Measurements from ENCODE around the gene EZH1. TPM values are rescaled to one million over a fixed set of nuclear protein-coding genes. Genes with fewer than 3 reads are reported as not detected.

Gene EZH1
- total and polyA plus RNA-seq, 10 of the 15 experiments (the other 5 are each of a cell fraction or from before 2014, with no cell fraction given) = 6.1 to 43.3 (median 16.8) TPM

DNA sequence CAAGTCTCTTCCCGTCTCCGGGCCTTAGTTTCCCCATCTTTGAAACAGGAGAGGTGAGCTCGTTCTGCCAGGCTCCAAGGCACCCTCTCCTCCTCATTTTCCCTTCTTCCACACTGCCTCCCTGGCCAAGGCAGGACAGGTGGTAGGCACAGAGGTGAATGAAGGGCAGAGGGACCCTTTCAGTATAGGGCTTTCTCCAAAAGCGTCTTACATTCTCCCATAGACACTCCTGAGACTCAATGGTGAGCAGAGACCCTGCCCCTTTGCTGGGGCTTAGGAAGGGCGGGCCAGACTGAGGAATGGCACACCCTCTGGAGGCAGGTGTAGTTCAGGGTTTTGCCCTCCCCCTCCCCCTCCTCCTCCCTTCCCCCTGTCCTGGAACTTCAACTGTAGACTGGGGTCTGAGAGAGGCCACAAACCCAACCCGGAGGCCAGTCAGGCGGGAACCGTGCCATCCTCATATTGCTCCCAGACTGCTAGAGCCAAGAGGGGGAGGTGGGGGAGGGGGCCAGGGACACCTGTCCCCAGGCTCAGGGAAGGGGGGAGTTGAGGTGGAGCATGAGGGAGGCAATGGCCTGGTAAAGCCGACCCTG is 70.0 kb downstream of the EZH1 start:
- Histone ChIP-seq H3K4me2 (ENCODE audit: control insufficient read depth, insufficient read depth) (peak overlapping the region; percentile 81), H3K4me1 (ENCODE audit: control insufficient read depth, insufficient read depth, low read length) (peaks cover 14% of the 10 kb centered on the region), H3K79me2 (ENCODE audit: control insufficient read depth, insufficient read depth, low read length) (peaks cover 49% of the 10 kb centered on the region), H2AFZ (ENCODE audit: control insufficient read depth, low read depth, low read length) (no peak overlapping the region), H3K9me3 (replicated peaks; ENCODE audit: control insufficient read depth, insufficient read depth, low read length) (no peaks in the 10 kb centered on the region), H3K27ac (ENCODE audit: control insufficient read depth, insufficient read depth) (peak overlapping the region; percentile 61), H3K27me3 (replicated peaks in 1 of 2; ENCODE audit: control insufficient read depth in 2 of 2, insufficient read depth in 2 of 2, low read length in 1 of 2) (no peaks in the 10 kb centered on the region), H4K20me1 (ENCODE audit: control insufficient read depth, insufficient read depth) (no peaks in the 10 kb centered on the region), H3K4me3 (peak overlapping the region; percentile 98), H3K9ac (ENCODE audit: control insufficient read depth, insufficient read depth, low read length) (peak overlapping the region; percentile 87; the same call in 1 of the 2 replicates), H3K36me3 (ENCODE audit: control insufficient read depth in 2 of 2, insufficient read depth in 2 of 2, low read length in 1 of 2) (peaks cover 8 to 24% of the 10 kb centered on the region in 2 experiments; a peak in 3 of 4 replicates)
- no TSS peak for BruUV-seq (replicated peaks)
- ATAC-seq = no peak
- ChIA-PET RAD21 (ENCODE audit: unreplicated experiment) (interaction anchor here (0.8 to 6.5 kb wide), 14 partner anchors 8 to 97 kb away, joined by 3 to 152 read pairs (median 8); partner anchors contain the start of genes PSMC3IP, RETREG3, TUBG1 and TUBG2), SMC1A (ENCODE audit: uncharacterized antibody, unreplicated experiment) (interaction anchor here (1.2 to 8.3 kb wide), 8 partner anchors 14 to 96 kb away, joined by 3 to 85 read pairs (median 6); partner anchors contain the start of genes RETREG3 and TUBG1), CTCF (interaction anchor here (0.9 to 10.1 kb wide), 17 partner anchors 9 to 145 kb away, joined by 3 to 239 read pairs (median 5); partner anchors contain the start of genes MLX, NAGLU, PSMC3IP and TUBG2), POLR2A (interaction anchor here (0.6 to 6.6 kb wide), 11 partner anchors 9 to 244 kb away, joined by 3 to 70 read pairs (median 3); partner anchors contain the start of genes RETREG3, TUBG1 and TUBG2)
- FAIRE-seq = no peak
- WGBS (ENCODE audit: insufficient coverage, insufficient replicate concordance, low lambda C conversion rate, missing lambda C conversion rate) = 20% methylated on average over 6 of the region's 9 CpGs
- no peak for TF ChIP-seq CHD2 (IDR thresholded peaks at IDR 0.05; ENCODE audit: borderline replicate concordance, low read depth, low read length)
- TF ChIP-seq HDAC6 (IDR thresholded peaks at IDR 0.05; ENCODE audit: unreplicated experiment) = no peak
- no peak for TF ChIP-seq TCF7 (IDR thresholded peaks at IDR 0.05; ENCODE audit: borderline replicate concordance)
- no peak for TF ChIP-seq EZH2 (IDR thresholded peaks at IDR 0.05; ENCODE audit: borderline replicate concordance, control insufficient read depth, low read depth, low read length)
- no peak for TF ChIP-seq BHLHE40 (IDR thresholded peaks at IDR 0.05; ENCODE audit: borderline replicate concordance in 1 of 2, low read depth in 2 of 2, low read length in 1 of 2)
- no peak for TF ChIP-seq ZNF207 (IDR thresholded peaks at IDR 0.05; ENCODE audit: borderline replicate concordance)
- TF ChIP-seq CREB1 (IDR thresholded peaks at IDR 0.05; ENCODE audit: low read depth) = no peak
- TF ChIP-seq ZBED1 (IDR thresholded peaks at IDR 0.05; ENCODE audit: borderline replicate concordance) = no peak
- TF ChIP-seq WRNIP1 (IDR thresholded peaks at IDR 0.05; ENCODE audit: borderline replicate concordance, low read depth, low read length) = no peak
- TF ChIP-seq CEBPB (IDR thresholded peaks at IDR 0.05; ENCODE audit: borderline replicate concordance in 1 of 2, low read depth in 2 of 2, low read length in 2 of 2) = no peak
- TF ChIP-seq, protein P1, sequence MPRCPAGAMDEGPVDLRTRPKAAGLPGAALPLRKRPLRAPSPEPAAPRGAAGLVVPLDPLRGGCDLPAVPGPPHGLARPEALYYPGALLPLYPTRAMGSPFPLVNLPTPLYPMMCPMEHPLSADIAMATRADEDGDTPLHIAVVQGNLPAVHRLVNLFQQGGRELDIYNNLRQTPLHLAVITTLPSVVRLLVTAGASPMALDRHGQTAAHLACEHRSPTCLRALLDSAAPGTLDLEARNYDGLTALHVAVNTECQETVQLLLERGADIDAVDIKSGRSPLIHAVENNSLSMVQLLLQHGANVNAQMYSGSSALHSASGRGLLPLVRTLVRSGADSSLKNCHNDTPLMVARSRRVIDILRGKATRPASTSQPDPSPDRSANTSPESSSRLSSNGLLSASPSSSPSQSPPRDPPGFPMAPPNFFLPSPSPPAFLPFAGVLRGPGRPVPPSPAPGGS (IDR thresholded peaks at IDR 0.05; ENCODE audit: borderline replicate concordance, insufficient read depth, low read depth, low read length, poor library complexity, severe bottlenecking) = no peak
- TF ChIP-seq SMARCA5 (IDR thresholded peaks at IDR 0.05) = no peak
- in situ Hi-C loops (cut with MboI) = no loop called here
- DNase-seq (ENCODE audit: low read depth, low spot score) = no peak
- intact Hi-C loops (cut with micrococcal nuclease; ENCODE audit: unreplicated experiment) = no loop called here

All from GM12878 (cell line).